Kidney epithelial cell (primary cell): ENCODE measurements around the gene TM7SF2. TPM values are rescaled to one million over a fixed set of nuclear protein-coding genes. Genes with fewer than 3 reads are reported as not detected.

ENCODE experiments used
- DNase-seq: peaks from one replicate; pipeline ENCODE4 v3.0.0-alpha.2; 2010; ENCODE audit warnings: low read depth
- H3K27me3 ChIP-seq: 2 replicates; pipeline ENCODE4 v1.6.0; 2011; ENCODE audit warnings: low read length; ENCODE audit not compliant: control insufficient read depth, insufficient read depth
- H3K36me3 ChIP-seq: 2 replicates; pipeline ENCODE4 v1.5.1; 2011; ENCODE audit warnings: low read length; ENCODE audit not compliant: control insufficient read depth, insufficient read depth
- H3K4me3 ChIP-seq: 2 replicates; pipeline ENCODE4 v1.5.1; 2011; ENCODE audit warnings: low read depth, mild to moderate bottlenecking, control low read depth, low read length
- CTCF ChIP-seq: IDR thresholded peaks from 2 replicates; pipeline ENCODE4 v1.5.1; 2011; ENCODE audit warnings: mild to moderate bottlenecking, moderate library complexity, low read length, control low read depth, inconsistent platforms; ENCODE audit not compliant: insufficient read depth, poor library complexity, severe bottlenecking
- total RNA-seq: library from RNA; depleted of rRNA; stranded (reverse); fragments of >200 nt; gene quantifications from 2 replicates; pipeline ENCODE4 v1.2.3, GENCODE V29; 2015

TM7SF2 gene
- total RNA-seq, 1 donor from 2014 or later: 42.6 TPM

DNA sequence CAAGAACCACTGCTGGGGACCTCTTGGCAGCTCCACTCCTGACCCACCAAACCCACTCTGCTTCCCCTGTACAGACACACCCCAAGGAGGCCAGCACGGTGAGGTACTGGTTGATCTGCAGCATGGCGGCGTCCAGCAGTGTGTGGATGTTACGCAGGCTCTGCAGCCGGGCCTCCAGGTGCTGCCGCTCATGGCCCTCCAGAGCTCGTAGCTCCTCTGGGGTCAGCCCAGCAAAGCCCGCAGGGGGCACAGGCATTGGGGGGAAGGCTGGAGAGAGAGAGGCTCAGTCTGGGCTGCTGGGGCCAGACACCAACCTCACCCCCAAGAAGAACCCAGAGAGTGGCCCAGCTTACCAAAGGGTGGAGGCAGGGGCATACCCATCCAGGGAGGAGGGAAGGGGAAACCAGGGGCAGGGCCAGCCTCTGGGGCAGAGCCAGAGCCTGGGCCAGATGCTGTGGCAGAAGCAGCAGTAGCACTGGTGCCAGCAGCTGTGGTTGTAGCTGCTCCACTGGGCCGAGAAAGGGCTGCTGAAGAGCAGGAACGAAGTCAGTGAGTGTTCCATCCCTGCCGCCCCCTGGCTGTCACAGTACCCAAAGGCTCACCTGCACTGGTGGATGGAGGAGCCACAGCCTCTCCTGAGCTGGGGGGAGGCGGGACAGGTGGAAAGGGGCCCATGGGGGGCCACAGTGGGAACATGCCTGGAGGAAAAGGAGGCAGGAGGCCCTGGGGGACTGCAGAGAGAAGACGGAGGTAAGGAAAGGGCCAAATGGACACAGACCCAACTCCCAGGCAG lies 18.2 kb downstream of the TM7SF2 start:
- TF ChIP-seq CTCF: no peak
- Histone ChIP-seq H3K27me3 (no peaks in the 10 kb centered on the region), H3K36me3 (peaks cover 5% of the 10 kb centered on the region), H3K4me3 (no peak overlapping the region)
- DNase-seq: no peak

GRCh38 chr11:65130631-65131416 lies 19.2 kb downstream of the TM7SF2 start:
- no peak overlapping the region for H3K4me3 ChIP-seq
- no peak for TF ChIP-seq CTCF
- H3K27me3 ChIP-seq: no peaks in the 10 kb centered on the region
- DNase-seq: no peak
- peaks cover 5% of the 10 kb centered on the region for H3K36me3 ChIP-seq

DNA sequence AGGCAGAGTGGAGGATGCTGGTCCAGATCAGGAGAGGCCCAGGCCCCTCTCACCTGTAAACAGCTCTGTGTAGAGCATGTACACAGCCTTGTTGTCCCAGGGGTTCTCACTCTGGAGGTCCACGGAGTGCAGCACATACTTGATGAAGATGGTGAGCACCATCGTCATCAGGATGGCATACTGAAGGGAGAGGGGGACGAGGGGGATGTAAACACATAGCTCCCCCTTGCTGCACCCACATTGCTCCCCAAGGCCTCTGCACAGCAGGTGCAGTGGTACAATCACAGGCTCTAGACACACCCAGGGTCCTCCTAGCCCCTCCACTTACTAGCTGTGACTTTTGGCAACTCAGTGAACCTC lies 19.7 kb downstream of the TM7SF2 start:
- TF ChIP-seq CTCF: no peak
- no peak overlapping the region for H3K4me3 ChIP-seq
- no peaks in the 10 kb centered on the region for H3K27me3 ChIP-seq
- no peak for DNase-seq
- peaks cover 5% of the 10 kb centered on the region for H3K36me3 ChIP-seq

DNA sequence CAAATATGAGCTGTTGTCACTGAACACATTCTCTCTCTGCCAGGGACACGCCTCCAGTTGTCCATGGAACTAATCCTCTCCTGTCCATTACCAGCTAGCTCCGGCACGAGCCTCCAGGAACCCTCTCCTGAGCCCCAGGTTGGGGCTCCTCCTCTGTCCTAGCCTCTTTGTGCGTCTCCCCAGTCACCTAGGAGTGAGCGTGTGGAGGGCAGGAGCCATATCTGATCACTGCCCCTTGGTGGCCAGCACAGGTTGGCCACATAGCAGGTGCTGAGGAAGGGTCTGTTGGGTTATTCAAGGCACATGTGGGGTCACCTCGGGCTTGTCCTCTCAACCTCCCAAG lies 20.2 kb downstream of the TM7SF2 start:
- H3K36me3 ChIP-seq: peaks cover 4% of the 10 kb centered on the region
- no peaks in the 10 kb centered on the region for H3K27me3 ChIP-seq
- TF ChIP-seq CTCF: no peak
- H3K4me3 ChIP-seq: no peak overlapping the region
- DNase-seq: no peak

DNA sequence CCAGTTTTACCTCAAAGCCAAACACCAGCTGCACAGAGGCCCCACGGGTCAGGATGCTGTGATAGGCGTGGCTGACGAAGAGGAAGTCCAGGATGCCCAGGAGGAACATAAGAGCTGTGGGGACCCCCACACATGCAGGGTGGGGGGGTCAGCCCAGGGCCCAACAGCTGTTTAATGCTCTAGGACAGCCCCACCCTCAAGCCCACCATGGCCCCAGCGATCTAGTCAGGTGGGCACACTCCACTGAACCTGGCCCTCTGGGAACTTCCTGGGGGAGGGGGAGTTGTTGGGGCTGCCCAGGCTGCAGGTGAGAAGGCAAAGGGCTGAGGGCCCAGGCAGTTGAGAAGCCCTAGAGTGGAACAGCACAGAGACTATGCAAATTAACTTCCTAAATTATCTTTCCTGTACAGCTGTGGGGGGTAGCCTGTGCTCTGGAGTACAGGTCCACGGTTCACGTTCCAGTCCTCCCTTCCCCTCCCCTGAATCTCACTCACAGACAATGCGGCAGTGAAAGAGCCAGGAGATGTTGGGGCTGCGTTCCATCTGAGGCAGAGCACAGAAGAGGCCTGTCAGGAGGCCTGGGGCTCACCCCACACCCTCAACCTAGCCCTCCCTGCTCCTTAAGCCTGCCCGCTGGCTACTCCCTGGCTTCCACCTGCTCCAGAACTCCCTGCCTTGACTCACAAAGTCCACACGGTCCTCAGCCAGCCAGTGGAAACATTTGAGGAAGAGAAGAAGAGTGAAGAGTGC lies 20.7 kb downstream of the TM7SF2 start:
- TF ChIP-seq CTCF: no peak
- no peaks in the 10 kb centered on the region for H3K27me3 ChIP-seq
- H3K4me3 ChIP-seq: no peak overlapping the region
- no peak for DNase-seq
- peaks cover 4% of the 10 kb centered on the region for H3K36me3 ChIP-seq
